Measurements from ENCODE around the gene DLD.
"Not testable (repeated sequence)": the region's sequence is repeated elsewhere in the genome, so short reads cannot be mapped to it uniquely, and the experiment has no call there.

DLD gene

GRCh38 chr7:107917763-107918651 is 27.0 kb downstream of the DLD start:
- DNase-seq = no peak

DNA sequence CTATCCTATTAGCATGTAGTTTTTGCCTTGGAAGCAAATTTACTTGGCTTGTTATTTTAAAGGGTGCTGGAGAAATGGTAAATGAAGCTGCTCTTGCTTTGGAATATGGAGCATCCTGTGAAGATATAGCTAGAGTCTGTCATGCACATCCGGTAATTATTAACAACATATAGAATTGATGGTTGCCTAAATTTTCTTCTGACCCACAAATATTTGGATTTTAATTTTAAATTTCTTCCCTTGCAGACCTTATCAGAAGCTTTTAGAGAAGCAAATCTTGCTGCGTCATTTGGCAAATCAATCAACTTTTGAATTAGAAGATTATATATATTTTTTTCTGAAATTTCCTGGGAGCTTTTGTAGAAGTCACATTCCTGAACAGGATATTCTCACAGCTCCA is 28.0 kb downstream of the DLD start:
- no peak for DNase-seq

GRCh38 chr7:107920048-107920772 is 29.2 kb downstream of the DLD start:
- DNase-seq = no peak

- DNase-seq = not testable (repeated sequence)
Observed at GRCh38 chr7:107921826-107922225, 30.8 kb downstream of the DLD start.

DNA sequence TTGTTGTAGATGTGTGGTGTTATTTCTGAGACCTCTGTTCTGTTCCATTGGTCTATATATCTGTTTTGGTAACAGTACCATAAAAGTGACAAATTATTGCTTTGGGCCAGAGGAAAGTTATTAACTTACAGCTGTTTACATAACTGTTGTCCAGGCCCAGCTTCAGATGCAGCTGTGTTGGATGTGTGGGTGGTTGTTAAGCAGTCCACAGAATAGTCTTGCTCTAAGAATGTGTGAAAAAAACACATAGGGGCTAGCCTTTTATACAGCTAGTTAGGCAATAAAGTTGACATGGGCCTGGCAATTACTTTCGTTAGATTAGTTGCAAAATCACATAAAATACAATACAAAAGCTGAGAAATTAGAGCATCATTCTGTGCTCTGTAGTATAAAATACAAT is 31.9 kb downstream of the DLD start:
- no peak for DNase-seq

DNA sequence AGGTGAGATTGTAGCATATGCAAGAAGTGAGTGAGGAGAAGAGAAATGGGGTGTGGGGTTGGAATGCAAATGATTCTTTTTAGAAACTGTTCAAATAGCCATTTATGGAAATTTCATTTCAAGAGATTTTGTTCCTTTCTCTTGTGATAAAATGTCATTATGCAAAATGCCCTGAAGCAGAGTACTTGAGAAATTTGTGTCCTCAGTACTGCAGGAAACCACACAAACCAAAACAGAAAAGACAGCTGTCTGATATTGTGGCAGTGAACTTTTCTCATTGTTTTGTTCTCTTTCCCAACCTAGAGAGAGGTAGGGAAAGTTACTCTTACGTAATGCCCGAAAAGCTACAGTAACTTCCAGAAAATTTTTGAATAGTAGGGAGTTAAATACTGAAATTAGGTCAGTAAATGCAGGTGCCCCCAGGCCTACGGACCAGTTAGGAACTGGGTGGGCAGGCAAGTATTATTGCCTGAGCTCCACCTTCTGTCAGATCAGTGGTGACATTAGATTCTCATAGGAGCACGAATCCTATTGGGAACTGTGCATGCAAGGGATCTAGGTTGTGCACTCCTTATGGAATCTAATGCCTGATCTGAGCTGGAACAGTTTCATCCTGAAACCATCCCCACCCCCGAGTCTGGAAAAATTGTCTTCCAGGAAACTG is 34.0 kb downstream of the DLD start:
- no peak for DNase-seq

DNA sequence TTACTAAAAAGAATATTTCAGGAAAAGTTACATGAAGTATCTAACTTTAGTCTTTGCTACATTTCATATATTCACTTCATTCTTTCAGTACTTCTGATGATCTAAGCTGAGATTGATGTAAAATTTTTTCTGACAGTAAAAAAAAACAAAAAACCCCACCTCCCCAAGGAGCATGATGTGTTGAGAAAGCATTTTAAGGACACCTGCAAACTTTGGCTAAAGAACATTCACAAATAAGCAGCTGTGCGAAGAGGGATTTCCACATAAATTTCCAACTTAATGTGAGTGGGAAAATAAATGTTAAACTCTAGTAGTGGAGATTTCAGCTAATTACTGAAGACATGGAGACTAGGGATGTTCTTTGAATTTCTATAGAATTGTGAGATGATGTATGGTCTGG is 35.5 kb downstream of the DLD start:
- DNase-seq = no peak

GRCh38 chr7:107931740-107932515 is 40.9 kb downstream of the DLD start:
- no peak for DNase-seq

DNA sequence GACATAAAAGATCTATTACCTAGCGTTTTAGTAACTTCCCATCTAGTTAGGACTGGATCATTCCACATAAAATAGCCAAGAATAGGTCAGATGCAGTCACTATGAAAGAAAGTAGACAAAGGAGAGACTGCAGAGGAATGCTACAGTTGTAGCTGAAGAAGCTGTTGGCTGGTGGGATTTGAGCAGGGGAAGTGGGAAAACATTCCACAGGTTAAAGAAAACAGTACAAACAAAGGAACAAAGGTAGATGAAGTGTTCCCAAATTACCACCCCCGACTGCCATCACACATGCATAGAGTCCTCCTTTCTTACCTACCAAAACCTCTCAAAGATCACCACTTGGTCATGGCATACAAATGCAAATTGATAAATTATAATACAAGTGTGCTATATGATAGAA is 41.8 kb downstream of the DLD start:
- no peak for DNase-seq

GRCh38 chr7:107933386-107934013 is 42.5 kb downstream of the DLD start:
- no peak for DNase-seq

- no peak for DNase-seq
Observed at GRCh38 chr7:107934991-107935770, 44.2 kb downstream of the DLD start.

- DNase-seq = no peak
Observed at GRCh38 chr7:107936312-107936711, 45.3 kb downstream of the DLD start.

DNA sequence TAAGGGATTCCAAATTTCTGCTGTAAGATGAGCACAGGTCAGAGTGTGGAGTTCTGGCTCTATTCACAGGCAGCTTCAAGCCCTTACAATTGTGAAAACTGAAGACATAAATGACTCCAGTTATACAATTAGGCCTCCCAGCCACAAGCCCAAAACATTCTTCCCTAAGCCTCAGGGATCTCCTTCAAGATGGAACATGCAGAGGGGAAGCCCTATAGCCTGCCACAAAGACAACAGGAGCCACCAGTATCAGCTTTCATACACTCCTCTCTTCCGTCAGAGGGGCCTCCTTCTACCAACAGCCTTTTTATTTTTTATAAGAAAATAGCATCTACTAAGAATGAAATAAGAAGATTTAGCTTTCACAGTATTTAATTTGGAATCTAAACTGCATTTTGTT is 46.5 kb downstream of the DLD start:
- DNase-seq = no peak

GRCh38 chr7:107938456-107939250 is 47.7 kb downstream of the DLD start:
- no peak for DNase-seq

- DNase-seq = no peak
Observed at GRCh38 chr7:107939573-107940489, 48.8 kb downstream of the DLD start.

- no peak for DNase-seq
Observed at GRCh38 chr7:107940951-107941350, 50.0 kb downstream of the DLD start.

GRCh38 chr7:107943018-107943417 is 52.0 kb downstream of the DLD start:
- DNase-seq = no peak

DNA sequence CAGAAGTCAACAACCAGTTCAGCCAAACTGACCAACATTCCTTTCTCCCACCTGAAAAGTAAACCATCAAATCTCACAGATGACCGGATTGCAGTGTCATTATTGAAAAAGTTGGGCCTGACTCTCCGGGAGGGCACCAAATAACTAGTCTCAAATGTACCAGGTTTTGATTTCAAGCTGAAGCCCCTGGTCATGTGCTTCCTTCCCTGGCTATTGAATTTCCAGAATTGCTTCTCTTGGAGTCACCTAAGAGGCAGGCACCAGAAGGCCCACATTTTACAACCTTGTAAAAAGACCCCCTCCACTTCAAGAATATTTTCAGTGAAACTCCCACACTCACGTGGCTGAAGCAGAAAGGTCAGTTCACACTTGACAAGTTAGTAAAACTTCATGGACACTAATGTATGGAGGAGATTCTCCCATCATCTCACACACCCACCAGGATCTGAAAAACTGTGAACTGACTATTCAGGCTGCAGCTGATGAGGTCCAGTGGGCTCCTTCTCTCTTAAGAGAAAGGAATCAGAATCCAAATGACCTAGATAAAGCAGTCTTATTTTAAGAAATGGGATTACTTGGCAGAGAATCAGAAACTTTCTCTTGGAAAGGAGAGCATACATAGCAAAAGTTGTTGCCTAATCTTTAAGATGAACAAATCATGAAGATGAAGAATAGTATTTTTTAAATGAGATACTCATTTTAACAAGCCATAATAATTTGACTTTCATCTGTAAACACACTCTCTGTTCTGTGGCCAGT is 53.6 kb downstream of the DLD start:
- DNase-seq = no peak

DNA sequence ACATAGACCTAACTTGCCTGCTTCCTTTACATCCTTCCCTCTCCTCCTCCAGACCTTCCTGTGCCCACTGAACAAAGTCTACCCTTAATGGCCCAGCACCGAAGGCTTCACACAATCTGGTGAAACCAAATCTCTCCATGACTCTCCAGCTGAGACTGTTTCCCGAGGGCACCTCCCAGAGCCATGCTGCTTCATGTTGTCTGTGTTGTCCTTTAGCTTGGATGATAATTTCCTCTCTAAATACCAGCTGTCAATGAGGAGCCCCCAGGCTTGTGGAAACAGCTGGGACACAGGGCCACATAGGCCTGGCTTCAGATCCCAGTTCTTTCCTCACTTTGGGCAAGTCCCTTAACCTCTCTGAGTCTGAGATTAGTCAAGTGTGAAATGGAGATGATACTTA is 54.3 kb downstream of the DLD start:
- DNase-seq = no peak

Data from NK-92 treated with Interleukin-12 subunit alpha and Interleukin-12 subunit beta, amount 100 ng/mL, for 24 hours (cell line).